Stimulated activated naive B cell treated with anti-CD40 and anti-IgM and Interleukin-4, amounts not matched to agents 10 μg/mL and 1 μg/mL and 100 μg/mL, for 72 hours (primary cell): ENCODE measurements around the gene CACNB3.
A peak's percentile ranks its signal among the peaks of the same experiment; 100 is the strongest.

Experiments
- ATAC-seq, 2 donors: fragments of 150-1000 bp; cut with Tn5 transposase; replicated peaks; 2 replicates each; pipeline ENCODE4 v1.10.0; 2021; ENCODE audit warnings: moderate library complexity in 1 of 2
- DNase-seq: peaks from one replicate; pipeline ENCODE4 v3.0.0; 2021
- H3K27ac Mint-ChIP-seq: one replicate; pipeline ENCODE4 v1.8.0; 2022; ENCODE audit warnings: mild to moderate bottlenecking, mixed read lengths
- H3K27me3 Mint-ChIP-seq, 2 donors: one replicate each; pipeline ENCODE4 v1.8.0; 2022; ENCODE audit warnings: mixed read lengths in 2 of 2
- H3K36me3 Mint-ChIP-seq, 2 donors: one replicate each; pipeline ENCODE4 v1.8.0; 2022; ENCODE audit warnings: mixed read lengths in 2 of 2, mild to moderate bottlenecking in 1 of 2
- H3K4me1 Mint-ChIP-seq, 2 donors: one replicate each; pipeline ENCODE4 v1.8.0; 2022; ENCODE audit warnings: mixed read lengths in 2 of 2, mild to moderate bottlenecking in 1 of 2
- H3K4me3 Mint-ChIP-seq, 2 donors: one replicate each; pipeline ENCODE4 v1.8.0; 2022; ENCODE audit warnings: mild to moderate bottlenecking in 2 of 2, mixed read lengths in 2 of 2, moderate library complexity in 1 of 2
- H3K9me3 Mint-ChIP-seq, 2 donors: one replicate each; pipeline ENCODE4 v1.8.0; 2022; ENCODE audit warnings: mixed read lengths in 2 of 2, mild to moderate bottlenecking in 1 of 2

CACNB3 gene

DNA sequence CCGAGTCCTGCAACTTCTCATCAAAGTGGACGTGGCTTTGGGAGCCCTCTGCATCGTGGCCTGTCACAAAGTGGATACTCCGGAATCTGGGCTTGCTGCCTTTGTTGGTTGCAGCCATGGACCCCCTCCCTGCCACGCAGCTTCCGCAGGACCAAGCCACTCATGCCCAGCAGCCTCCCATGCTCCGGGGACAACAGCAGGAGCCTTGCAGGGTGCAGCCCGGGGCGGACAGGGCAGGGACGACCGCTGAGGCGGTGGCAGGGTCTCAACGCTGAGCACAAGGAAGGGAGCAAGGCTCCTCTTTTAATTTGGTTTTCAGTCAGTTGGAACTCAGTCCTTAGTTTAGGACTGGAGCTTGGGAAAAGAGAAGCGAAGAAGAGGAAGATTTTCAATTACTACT is 17.3 kb upstream of the CACNB3 start:
- H3K27ac Mint-ChIP-seq, result no peak overlapping the region
- no peaks in the 10 kb centered on the region for H3K9me3 Mint-ChIP-seq
- peaks cover under 1 to 3% of the 10 kb centered on the region in 2 donors for H3K4me1 Mint-ChIP-seq
- ATAC-seq (no peak), DNase-seq (no peak)
- no peak overlapping the region for H3K4me3 Mint-ChIP-seq
- H3K36me3 Mint-ChIP-seq, result no peaks in the 10 kb centered on the region
- peaks cover 7 to 17% of the 10 kb centered on the region in 2 donors for H3K27me3 Mint-ChIP-seq

DNA sequence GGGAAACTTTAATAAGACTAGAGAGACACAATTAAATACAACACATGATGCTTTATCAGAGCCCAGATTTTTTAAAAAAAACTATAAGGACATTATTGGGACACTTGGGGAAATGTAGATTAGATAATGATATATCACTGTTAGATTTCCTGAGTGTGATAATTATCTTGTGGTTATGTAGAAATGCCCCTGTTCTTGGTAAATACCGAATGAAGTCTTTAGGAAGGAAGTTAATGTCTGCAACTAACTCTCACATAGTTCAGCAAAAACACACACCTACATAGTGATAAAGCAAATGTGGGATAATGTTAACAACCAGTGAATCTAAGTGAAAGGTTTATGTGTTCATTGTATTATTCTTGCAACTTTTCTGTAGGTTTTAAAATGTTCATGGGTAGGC is 14.6 kb upstream of the CACNB3 start:
- Mint-ChIP-seq H3K27ac (no peak overlapping the region), H3K4me1 (no peaks in the 10 kb centered on the region), H3K36me3 (no peaks in the 10 kb centered on the region), H3K9me3 (no peaks in the 10 kb centered on the region), H3K27me3 (peaks cover 7 to 14% of the 10 kb centered on the region in 2 donors), H3K4me3 (no peak overlapping the region)
- DNase-seq (no peak), ATAC-seq (no peak)

DNA sequence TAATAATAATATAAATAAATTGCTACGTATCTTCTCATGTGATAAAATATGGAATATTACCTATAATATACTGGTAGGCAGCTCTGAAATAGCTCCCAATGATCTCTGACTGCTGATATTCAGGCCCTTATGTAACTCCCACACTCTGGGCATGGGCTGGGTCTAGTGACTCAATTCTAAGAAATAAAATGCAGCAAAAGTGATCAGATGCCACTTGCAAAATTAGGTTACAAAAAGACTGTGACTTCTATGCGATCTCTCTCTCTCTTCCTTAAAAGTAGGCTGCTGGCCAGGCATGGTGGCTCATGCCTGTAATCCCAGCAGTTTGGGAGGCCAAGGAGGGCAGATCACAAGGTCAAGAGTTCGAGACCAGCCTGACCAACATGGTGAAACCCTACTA is 10.3 kb upstream of the CACNB3 start:
- no peaks in the 10 kb centered on the region for H3K36me3 Mint-ChIP-seq
- no peaks in the 10 kb centered on the region for H3K9me3 Mint-ChIP-seq
- no peak for DNase-seq
- H3K27ac Mint-ChIP-seq, result no peak overlapping the region
- H3K4me1 Mint-ChIP-seq, result no peaks in the 10 kb centered on the region
- no peak for ATAC-seq
- no peak overlapping the region for H3K4me3 Mint-ChIP-seq
- no peaks in the 10 kb centered on the region for H3K27me3 Mint-ChIP-seq

DNA sequence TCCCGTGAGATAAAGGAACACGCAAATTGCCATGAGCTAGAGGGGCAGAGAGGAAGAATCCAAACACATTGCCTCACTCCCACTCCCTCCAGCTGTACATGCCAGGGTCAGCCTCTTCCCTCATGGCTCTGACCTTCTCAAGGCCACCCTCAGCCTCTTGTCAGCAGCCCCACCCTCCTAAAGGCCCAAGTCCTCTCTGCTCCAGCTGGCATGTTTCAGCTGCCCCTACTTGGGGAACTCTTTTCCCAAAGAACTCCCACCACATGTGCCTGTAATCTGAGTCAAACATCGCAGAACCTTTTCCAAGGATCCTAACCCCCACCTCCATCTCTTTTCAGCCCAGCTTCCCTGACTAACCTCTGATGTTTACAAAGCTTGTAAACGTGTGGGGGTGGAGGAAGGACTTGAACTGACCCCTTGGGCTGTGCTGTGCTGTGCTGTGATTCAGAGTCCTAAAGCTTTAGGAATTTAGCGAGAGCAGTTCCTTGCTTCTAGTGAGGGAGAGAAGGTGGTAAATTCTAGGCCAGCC is 7.3 kb upstream of the CACNB3 start:
- Mint-ChIP-seq H3K36me3 (no peaks in the 10 kb centered on the region), H3K4me3 (no peak overlapping the region), H3K27me3 (peaks cover 9% of the 10 kb centered on the region in 2 donors), H3K4me1 (peaks cover 6 to 24% of the 10 kb centered on the region in 2 donors), H3K9me3 (no peaks in the 10 kb centered on the region), H3K27ac (no peak overlapping the region)
- DNase-seq (no peak), ATAC-seq (no peak)

DNA sequence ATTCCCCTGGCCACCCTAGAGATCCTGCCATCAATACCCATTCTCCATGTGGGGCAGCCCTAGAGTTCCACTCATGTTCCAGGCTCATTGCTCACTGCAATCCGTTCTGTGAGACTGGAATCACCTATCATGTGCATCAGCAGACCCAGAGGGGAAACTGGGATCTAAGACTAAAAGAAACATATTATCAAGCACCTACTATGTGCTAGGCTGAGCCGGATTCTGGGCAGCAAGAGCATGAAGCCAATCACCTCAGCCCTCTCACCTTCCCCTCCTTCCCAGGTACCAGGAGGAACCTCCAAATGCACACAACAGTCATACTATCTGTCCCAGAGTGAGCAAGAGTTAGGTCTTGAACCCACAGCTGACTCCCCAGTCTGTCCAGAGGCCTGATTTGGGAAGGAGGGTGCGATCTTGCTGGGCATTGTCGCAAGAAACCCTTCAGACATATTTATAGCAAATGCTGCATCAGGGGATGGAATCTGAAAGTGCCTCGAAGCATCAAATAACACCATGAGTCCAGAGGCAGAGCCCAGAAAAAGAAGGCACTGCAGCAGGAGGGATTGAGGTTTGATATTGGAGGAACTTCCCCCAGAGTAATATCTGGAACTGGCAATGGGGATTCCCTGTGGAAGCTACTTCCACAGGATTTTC is 6.7 kb upstream of the CACNB3 start:
- H3K27me3 Mint-ChIP-seq, result peaks cover 13 to 15% of the 10 kb centered on the region in 2 donors
- no peaks in the 10 kb centered on the region for H3K9me3 Mint-ChIP-seq
- DNase-seq (no peak), ATAC-seq (no peak)
- no peak overlapping the region for H3K4me3 Mint-ChIP-seq
- H3K4me1 Mint-ChIP-seq, result peaks cover 6 to 30% of the 10 kb centered on the region in 2 donors
- no peaks in the 10 kb centered on the region for H3K36me3 Mint-ChIP-seq
- H3K27ac Mint-ChIP-seq, result peak overlapping the region; percentile 9

DNA sequence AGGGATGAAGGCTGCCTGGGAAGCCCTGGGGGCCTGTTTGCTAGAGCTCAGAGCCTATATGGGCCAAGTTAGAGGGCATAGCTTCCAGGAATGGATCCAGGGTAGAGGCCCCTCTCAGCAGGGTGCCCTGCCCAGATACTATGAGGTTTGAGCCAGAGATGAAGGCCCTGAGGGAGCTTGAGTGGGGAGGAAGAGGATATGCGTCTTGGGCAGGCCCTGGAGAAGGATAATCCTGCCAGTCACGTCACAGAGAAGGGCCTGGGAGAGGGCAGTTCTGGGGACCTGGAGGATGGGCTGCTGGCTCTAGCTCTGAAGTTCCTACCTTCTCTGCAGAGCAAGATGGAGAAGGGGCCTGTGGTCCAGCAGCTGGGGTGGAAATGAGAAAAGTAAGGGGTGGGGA is 5.9 kb upstream of the CACNB3 start:
- ATAC-seq, result no peak
- no peaks in the 10 kb centered on the region for H3K9me3 Mint-ChIP-seq
- no peaks in the 10 kb centered on the region for H3K36me3 Mint-ChIP-seq
- H3K4me3 Mint-ChIP-seq, result no peak overlapping the region
- peaks cover 9 to 38% of the 10 kb centered on the region in 2 donors for H3K4me1 Mint-ChIP-seq
- H3K27me3 Mint-ChIP-seq, result peaks cover 19 to 23% of the 10 kb centered on the region in 2 donors
- no peak overlapping the region for H3K27ac Mint-ChIP-seq
- no peak for DNase-seq

DNA sequence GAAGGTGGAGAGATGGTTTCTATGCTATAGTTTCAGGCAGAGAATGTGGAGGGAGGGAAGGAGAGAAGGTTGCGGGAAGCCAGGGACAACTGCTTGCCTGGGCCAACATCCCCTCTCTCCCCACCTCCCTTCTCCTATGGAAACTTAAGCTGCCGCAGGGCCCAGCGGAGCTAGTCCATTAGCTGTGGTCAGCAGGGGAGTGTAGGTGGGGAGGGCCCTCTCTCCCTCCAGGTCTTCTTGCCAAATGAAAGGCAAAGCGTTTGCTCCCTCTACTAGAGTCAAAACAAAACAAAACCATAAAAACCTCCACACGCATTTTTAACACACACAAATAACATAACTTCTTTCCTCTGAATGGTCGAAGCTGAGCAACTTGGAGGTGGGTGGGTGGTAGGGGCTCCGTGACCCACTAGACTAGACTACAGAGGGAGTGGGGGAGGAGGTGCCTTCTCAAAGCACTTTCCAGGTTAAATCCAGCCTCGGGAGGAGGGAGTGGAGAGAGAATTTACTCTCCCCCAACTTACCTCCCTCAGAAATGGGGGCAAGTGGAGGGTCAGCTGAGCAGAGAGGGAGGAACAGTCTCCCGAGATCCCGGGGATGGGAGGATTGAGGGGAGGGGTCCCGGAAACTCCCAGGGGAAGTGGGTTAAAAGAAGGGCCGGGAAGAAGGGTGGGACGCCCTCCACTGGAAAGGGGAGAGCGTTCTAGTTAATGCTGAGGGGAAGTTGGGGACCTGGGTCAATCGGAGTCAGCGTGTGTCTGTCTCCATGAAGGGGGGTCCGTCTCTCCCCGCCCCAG is 4.6 kb upstream of the CACNB3 start:
- ATAC-seq, result no peak
- DNase-seq, result no peak
- peak overlapping the region; percentile 86 for H3K27ac Mint-ChIP-seq
- peaks cover 15 to 49% of the 10 kb centered on the region in 2 donors for H3K4me1 Mint-ChIP-seq
- peak overlapping the region; percentile 97 to 98 for H3K4me3 Mint-ChIP-seq
- no peaks in the 10 kb centered on the region for H3K9me3 Mint-ChIP-seq
- H3K27me3 Mint-ChIP-seq, result peaks cover 24 to 32% of the 10 kb centered on the region in 2 donors
- no peaks in the 10 kb centered on the region for H3K36me3 Mint-ChIP-seq

DNA sequence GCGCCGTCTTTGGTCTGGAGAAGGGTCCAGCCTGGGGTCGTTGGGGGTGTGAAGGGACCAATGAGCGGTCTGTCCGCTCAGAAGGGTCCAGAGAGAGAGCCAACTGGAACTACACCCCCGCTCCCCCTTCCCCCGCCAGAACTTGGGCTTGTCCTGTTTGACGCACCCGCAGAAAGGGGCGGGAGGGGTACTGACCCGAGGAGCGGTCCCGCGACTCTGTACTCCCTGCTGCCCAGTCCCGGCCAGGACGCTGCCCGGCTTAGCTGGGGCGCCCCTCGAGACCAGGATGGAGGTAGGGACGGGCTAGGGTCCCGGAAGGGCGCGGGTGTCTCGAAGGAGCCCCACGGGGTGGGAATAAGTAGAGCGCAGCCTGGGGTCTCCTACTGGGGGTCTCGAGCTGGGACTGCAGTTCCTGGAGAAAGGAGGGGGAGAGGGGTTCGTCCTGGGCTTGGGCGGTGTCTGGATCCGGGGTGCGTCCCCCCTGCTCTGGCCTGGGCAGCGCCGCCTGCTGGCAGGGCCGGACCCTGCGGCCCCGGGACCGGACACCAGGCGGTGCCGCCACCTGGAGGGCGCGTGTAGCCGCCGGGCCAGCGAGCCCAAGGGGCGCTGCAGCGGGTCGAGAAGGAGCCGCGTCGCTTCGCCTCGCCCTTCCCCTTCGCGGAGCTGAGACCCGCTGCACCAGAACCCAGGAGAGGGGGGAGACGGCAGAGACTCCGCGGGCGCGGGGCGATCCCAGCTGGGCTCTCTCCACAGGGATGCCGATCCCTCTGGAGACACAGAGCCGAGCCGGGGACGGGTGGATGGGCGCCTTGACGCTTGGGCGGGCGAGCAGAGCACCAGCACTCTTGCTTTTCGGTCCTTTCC is 3.8 kb upstream of the CACNB3 start:
- Mint-ChIP-seq H3K4me1 (peaks cover 19 to 57% of the 10 kb centered on the region in 2 donors), H3K27me3 (peaks cover 24 to 32% of the 10 kb centered on the region in 2 donors), H3K9me3 (no peaks in the 10 kb centered on the region), H3K4me3 (peak overlapping the region; percentile 97 to 98), H3K36me3 (no peaks in the 10 kb centered on the region), H3K27ac (peak overlapping the region; percentile 86)
- ATAC-seq (peak; percentile 85 to 87), DNase-seq (peak; percentile 78)

DNA sequence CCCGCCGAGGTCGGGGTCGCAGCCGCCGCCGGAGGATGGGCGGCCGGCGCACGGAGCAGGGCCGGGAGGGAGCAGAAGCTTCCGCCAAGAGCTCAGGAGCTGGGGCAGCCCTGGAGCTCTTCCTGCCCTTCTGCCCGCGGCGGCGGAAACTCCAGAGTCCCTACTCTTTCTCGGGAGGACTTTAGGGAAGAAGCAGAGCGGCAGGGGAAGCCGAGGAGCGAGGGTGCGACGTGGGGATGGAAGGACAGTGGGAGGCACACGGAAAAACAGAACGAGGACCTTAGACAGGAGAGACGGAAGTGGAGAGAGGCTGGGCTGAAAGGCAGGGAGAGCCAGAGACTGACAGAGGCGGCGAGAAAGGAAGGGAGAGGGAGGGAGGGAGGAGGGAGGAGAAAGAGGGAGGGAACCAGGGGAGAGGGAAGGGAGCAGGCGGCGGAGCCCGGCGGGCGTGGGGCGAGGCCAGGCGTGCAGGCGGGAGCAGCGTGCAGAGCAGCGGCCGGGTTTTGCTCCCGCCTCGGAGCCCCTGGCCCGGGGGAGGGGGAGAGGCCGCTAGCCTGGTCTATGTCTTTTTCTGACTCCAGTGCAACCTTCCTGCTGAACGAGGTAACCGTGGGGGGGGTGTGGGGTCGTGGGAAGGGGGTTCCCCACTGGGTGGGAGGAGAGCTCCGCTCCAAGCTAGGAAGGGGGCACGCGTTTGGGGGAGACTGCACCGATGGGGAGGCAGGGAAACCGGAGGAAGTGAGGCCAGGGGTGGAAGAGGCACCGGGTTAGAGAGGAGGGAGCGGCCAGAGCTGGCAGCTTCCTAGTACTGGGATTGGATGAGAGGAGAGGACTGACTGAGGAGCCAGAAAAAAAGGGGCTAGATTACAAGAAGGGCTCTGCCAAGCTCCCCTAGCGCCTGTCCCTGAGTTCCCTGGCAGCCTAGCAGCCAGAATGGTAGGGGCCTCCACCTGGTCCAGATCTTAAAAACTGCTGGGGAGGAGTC is 2.9 kb upstream of the CACNB3 start:
- ATAC-seq, result peak; percentile 15 to 50
- no peak for DNase-seq
- H3K9me3 Mint-ChIP-seq, result no peaks in the 10 kb centered on the region
- peaks cover 19 to 57% of the 10 kb centered on the region in 2 donors for H3K4me1 Mint-ChIP-seq
- H3K27me3 Mint-ChIP-seq, result peaks cover 24 to 32% of the 10 kb centered on the region in 2 donors
- H3K36me3 Mint-ChIP-seq, result no peaks in the 10 kb centered on the region
- peak overlapping the region; percentile 86 for H3K27ac Mint-ChIP-seq
- peak overlapping the region; percentile 97 to 98 for H3K4me3 Mint-ChIP-seq

DNA sequence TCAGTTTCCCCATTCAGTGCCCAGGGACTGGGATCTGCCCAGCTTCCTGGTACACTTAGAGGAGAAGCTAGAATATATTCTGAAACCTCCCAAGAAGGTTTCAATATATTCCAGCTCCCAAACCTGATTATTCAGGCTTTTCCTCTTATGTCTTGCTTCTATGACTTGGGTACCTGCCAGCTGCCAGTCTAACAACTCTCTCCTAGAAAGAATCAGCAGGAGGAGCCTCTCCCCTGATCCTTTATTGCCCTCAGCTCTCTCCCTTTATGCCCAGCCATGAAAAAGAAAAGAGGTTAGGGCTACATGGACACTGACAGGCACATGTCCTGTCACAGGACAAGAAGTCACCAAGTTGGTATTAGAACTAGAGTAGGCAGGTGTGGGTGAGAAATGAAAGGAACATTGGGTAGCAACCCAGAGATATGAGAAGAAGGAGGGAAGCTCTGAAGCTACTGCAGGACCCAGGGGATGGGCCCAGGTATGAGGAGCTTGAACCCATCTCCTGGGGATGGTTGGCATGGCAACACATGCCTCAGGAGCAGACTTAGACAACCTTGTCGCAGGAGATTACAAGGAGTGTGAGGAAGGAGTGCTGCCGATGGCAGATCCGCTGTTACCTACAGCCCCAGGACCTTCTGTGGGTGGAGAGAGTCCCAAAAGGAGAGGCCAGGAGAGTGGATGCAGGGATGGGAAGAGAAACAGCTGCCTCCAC is 2.0 kb upstream of the CACNB3 start:
- peak overlapping the region; percentile 97 to 98 for H3K4me3 Mint-ChIP-seq
- peaks cover 24 to 32% of the 10 kb centered on the region in 2 donors for H3K27me3 Mint-ChIP-seq
- H3K9me3 Mint-ChIP-seq, result no peaks in the 10 kb centered on the region
- peaks cover 19 to 57% of the 10 kb centered on the region in 2 donors for H3K4me1 Mint-ChIP-seq
- DNase-seq (no peak), ATAC-seq (no peak)
- H3K36me3 Mint-ChIP-seq, result no peaks in the 10 kb centered on the region
- H3K27ac Mint-ChIP-seq, result no peak overlapping the region

DNA sequence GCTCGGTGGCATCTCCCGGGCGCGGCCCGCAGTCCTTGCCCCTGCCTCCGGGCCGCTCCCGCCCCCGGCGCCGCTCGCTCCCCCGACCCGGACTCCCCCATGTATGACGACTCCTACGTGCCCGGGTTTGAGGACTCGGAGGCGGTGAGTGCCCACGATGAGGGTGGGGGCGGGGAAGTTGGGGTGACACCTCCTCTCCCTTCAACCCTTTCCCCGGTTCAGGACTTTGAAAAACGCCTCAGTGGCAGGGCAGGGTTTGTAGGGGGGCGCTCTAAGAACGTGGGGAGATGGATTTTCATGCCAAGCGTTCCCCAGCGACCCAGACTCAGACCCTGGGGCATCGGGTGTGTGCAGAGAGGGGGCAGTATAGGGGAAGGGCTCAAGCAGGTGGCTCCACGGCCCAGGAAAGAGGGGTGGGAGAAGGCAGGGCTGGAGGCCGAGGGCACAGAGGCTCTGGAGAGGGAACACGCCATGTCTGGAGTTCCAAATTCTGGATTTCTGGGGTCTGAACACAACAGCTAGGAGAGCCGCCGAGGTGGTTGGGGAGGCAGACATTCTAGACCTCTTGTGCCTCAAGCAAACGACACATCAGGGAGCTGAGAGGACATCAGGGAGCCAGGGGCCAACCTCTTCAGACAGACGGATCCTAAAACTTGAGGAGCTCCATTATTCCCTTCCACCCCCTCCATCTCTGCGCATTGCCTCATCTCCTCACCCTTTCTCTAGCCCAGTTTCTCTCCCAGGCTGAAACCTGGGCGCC is 715 bp downstream of the CACNB3 start:
- H3K4me3 Mint-ChIP-seq, result peak overlapping the region; percentile 75 to 86
- no peak overlapping the region for H3K27ac Mint-ChIP-seq
- ATAC-seq, result no peak
- no peaks in the 10 kb centered on the region for H3K36me3 Mint-ChIP-seq
- peaks cover 19 to 52% of the 10 kb centered on the region in 2 donors for H3K4me1 Mint-ChIP-seq
- DNase-seq, result no peak
- peaks cover 24 to 32% of the 10 kb centered on the region in 2 donors for H3K27me3 Mint-ChIP-seq
- H3K9me3 Mint-ChIP-seq, result no peaks in the 10 kb centered on the region

DNA sequence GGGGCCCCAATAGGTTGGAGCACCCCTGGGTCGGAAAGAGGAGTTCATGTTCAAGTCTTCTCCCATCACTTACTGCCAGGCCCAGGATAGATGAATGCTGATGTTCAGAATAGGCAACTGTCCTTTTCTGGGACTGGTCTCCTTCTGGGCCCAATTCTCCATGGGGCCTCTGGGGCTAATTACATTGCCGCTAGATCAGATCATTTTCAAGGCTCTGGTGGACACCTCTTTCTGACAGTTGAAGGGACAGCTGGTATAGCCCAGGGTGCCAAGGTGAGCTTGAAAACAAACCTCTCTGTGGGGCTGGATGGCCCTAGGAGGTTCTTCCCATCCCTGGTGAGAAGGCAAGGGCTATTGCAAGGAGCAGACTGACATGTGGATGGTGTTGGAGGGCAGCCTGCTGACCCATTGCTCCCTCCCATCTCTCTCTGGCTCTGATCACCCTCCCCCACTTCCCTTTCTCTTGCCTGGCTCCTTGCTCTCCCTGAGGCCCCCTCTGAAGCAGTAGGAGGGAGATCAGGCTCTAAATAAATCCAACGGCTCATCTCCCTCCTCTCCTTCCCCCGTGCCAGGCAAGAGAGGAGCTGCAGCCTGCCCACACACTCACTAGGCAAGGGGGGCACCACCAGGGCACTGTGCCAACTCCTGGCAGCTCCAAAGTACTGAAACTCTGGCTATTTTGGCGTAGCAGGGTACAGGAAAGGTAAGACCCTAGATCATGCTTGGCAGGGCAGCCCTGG is 1.9 kb downstream of the CACNB3 start:
- Mint-ChIP-seq H3K36me3 (no peaks in the 10 kb centered on the region), H3K4me3 (no peak overlapping the region), H3K4me1 (peaks cover 17 to 41% of the 10 kb centered on the region in 2 donors), H3K9me3 (no peaks in the 10 kb centered on the region), H3K27ac (no peak overlapping the region), H3K27me3 (peaks cover 22 to 27% of the 10 kb centered on the region in 2 donors)
- ATAC-seq (no peak), DNase-seq (no peak)
